ENCODE measurements around the gene XK. TPM values are rescaled to one million over a fixed set of nuclear protein-coding genes. Genes with fewer than 3 reads are reported as not detected.

XK gene
- total and polyA plus RNA-seq, 10 of the 15 experiments (the other 5 are each of a cell fraction or from before 2014, with no cell fraction given): not detected

- TF ChIP-seq, protein P1, sequence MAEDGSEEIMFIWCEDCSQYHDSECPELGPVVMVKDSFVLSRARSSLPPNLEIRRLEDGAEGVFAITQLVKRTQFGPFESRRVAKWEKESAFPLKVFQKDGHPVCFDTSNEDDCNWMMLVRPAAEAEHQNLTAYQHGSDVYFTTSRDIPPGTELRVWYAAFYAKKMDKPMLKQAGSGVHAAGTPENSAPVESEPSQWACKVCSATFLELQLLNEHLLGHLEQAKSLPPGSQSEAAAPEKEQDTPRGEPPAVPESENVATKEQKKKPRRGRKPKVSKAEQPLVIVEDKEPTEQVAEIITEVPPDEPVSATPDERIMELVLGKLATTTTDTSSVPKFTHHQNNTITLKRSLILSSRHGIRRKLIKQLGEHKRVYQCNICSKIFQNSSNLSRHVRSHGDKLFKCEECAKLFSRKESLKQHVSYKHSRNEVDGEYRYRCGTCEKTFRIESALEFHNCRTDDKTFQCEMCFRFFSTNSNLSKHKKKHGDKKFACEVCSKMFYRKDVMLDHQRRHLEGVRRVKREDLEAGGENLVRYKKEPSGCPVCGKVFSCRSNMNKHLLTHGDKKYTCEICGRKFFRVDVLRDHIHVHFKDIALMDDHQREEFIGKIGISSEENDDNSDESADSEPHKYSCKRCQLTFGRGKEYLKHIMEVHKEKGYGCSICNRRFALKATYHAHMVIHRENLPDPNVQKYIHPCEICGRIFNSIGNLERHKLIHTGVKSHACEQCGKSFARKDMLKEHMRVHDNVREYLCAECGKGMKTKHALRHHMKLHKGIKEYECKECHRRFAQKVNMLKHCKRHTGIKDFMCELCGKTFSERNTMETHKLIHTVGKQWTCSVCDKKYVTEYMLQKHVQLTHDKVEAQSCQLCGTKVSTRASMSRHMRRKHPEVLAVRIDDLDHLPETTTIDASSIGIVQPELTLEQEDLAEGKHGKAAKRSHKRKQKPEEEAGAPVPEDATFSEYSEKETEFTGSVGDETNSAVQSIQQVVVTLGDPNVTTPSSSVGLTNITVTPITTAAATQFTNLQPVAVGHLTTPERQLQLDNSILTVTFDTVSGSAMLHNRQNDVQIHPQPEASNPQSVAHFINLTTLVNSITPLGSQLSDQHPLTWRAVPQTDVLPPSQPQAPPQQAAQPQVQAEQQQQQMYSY (CRISPR knock-in tag; IDR thresholded peaks at IDR 0.05): no peak
- TF ChIP-seq E4F1 (IDR thresholded peaks at IDR 0.05; ENCODE audit: borderline replicate concordance, partially characterized antibody): no peak
- peak; percentile 31 for TF ChIP-seq MEF2B (IDR thresholded peaks at IDR 0.05; ENCODE audit: partially characterized antibody, poor library complexity, severe bottlenecking)
- TF ChIP-seq JUNB (IDR thresholded peaks at IDR 0.05): peak; percentile 59
- TF ChIP-seq TAF1 (IDR thresholded peaks at IDR 0.05; ENCODE audit: borderline replicate concordance, low read depth, low read length): no peak
- TF ChIP-seq EED (IDR thresholded peaks at IDR 0.05; ENCODE audit: low read depth): peak; percentile 59; the same call in 1 of the 2 replicates
- TF ChIP-seq GATAD2B (conservative IDR thresholded peaks at IDR 0.05; ENCODE audit: low read depth): 0 out of 2 replicates have a peak, but pooled peaks have one; percentile 31
- no peak for TF ChIP-seq ESRRA (IDR thresholded peaks at IDR 0.05; ENCODE audit: low read length)
- no peak for TF ChIP-seq POLR2AphosphoS2 (IDR thresholded peaks at IDR 0.05; ENCODE audit: low read depth, low read length)
- TF ChIP-seq HSF1 (IDR thresholded peaks at IDR 0.05; ENCODE audit: low read depth, low read length): no peak
- TF ChIP-seq, protein P2, sequence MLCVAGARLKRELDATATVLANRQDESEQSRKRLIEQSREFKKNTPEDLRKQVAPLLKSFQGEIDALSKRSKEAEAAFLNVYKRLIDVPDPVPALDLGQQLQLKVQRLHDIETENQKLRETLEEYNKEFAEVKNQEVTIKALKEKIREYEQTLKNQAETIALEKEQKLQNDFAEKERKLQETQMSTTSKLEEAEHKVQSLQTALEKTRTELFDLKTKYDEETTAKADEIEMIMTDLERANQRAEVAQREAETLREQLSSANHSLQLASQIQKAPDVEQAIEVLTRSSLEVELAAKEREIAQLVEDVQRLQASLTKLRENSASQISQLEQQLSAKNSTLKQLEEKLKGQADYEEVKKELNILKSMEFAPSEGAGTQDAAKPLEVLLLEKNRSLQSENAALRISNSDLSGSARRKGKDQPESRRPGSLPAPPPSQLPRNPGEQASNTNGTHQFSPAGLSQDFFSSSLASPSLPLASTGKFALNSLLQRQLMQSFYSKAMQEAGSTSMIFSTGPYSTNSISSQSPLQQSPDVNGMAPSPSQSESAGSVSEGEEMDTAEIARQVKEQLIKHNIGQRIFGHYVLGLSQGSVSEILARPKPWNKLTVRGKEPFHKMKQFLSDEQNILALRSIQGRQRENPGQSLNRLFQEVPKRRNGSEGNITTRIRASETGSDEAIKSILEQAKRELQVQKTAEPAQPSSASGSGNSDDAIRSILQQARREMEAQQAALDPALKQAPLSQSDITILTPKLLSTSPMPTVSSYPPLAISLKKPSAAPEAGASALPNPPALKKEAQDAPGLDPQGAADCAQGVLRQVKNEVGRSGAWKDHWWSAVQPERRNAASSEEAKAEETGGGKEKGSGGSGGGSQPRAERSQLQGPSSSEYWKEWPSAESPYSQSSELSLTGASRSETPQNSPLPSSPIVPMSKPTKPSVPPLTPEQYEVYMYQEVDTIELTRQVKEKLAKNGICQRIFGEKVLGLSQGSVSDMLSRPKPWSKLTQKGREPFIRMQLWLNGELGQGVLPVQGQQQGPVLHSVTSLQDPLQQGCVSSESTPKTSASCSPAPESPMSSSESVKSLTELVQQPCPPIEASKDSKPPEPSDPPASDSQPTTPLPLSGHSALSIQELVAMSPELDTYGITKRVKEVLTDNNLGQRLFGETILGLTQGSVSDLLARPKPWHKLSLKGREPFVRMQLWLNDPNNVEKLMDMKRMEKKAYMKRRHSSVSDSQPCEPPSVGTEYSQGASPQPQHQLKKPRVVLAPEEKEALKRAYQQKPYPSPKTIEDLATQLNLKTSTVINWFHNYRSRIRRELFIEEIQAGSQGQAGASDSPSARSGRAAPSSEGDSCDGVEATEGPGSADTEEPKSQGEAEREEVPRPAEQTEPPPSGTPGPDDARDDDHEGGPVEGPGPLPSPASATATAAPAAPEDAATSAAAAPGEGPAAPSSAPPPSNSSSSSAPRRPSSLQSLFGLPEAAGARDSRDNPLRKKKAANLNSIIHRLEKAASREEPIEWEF (IDR thresholded peaks at IDR 0.05; ENCODE audit: insufficient replicate concordance, low read depth, low read length): no peak
- TF ChIP-seq SIX5 (IDR thresholded peaks at IDR 0.05; ENCODE audit: low read depth, low read length, severe bottlenecking): no peak
These were observed 90.8 kb downstream of the XK start (continued) for GRCh38 chrX:37776283-37776986.
